HG03432 (cell line): ENCODE results near the gene CTBP1.
A peak's percentile ranks its signal among the peaks of the same experiment; 100 is the strongest.
"Not testable (repeated sequence)": the region's sequence is repeated elsewhere in the genome, so short reads cannot be mapped to it uniquely, and the experiment has no call there.

Source experiments
- ATAC-seq: cut with Tn5 transposase; IDR thresholded peaks from one replicate; pipeline ENCODE4 v1.9.1; 2021; ENCODE audit warnings: mild to moderate bottlenecking, moderate library complexity; ENCODE audit not compliant: unreplicated experiment

The CTBP1 gene

DNA sequence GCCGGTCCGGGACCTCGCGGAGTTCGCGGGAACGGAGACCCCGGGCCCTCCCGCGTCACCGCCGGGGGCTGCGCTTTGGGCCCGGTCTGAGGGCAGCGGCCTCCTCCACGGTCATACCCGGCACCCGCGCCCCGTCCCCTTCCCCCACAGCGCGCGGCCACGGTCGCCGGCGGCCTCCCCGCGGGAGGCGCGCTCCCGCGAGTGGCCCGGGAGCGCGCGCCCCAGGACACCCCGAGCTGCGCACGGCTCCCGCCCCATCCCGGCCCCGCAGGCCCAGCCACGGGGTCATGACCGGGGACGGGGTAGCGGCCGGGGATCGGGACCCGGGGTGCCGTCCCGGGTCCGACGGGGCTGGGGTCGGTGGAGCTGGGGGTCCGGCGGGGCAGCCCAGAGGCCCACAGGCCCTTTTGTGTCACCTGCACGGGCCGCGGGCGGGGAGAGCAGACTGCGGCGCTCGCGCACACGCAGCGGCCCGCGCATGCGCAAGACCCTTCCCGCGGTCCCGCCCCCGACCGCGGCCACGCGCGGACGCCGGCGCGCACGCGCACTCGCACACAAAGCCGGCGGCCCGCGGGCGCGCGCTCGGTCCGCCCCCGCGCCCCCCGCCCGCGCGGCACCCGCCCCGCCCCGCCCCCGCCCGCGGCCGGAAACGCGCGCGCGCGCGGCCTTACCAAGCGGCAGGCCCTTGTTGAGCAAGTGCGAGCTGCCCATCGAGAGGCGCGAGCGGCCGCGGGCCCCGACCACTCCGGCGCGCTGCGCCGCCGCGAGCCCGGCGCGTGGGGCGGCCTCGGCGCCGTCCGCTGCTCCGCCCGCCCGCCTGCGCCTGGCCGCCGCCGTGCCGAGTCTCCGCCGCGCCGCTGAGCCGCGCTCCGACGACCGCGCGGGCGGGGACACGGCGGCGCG, at the start of gene CTBP1:
CTBP1 (minus strand) TSS at position 886 of the 903 bp plus-strand sequence. CDS start 7,799 bp downstream, outside the sequence.
- ATAC-seq: peak; percentile 47

DNA sequence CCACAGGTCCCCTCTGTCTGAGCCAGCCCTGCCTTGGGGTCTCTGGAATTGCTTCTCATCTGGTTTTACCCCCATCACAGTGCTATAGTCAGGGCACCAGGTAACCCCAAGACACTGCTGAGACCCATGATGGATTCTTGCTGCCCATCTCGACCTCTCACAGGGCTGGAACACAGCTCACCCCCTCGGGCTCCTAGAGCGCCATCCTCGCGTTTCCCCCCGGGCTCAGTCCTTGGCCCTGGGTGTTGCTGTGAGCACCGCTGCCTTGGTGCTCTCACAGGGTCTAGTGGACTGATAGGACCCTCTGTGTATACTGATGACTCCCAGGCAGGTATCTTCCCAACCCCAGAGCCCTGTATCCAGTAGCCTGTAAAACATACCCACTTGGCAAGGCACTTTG, 49.5 kb upstream of the CTBP1 start:
- ATAC-seq: no peak

DNA sequence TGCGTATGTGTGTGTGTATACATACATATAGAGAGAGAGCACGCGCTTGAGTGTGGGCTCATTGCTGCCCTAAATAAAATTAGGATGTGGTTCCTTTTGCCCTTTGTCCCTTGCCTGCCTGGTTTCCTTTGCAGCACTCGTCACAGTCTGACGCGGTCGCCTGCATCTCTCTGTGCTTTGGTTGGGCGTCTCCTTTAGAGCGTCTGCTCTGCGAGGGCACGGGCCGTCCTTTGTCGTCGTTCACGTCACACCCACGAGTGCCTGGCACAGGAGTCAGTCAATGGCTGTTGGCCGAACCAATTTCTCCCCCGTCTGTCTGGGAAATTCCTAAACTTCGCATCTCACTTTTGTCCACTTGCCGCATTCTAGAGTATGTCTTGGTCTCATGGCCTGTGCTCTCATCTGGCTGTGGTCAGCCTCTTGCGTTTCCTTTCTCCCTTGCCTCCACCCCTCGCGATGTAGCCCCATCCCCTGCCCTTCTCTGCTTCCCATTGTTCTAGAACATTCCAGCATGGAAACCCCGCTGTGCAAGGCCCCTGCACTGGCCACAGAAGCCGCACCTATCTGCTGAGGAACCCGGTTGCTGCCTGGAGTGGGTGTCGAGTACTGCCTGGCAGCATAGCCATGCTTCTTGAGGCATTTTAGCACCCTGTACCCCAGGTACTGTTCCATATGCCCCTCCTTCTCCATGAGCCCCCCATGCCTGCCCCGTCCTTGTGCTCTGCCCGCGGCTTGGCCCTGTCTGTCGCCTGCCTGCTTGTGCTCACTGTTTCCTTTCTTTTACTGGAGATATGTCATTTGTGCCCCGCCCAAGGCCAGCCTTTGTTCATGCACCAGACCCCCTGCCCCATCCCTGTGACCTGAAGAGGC, 48.8 kb upstream of the CTBP1 start:
- ATAC-seq: no peak

DNA sequence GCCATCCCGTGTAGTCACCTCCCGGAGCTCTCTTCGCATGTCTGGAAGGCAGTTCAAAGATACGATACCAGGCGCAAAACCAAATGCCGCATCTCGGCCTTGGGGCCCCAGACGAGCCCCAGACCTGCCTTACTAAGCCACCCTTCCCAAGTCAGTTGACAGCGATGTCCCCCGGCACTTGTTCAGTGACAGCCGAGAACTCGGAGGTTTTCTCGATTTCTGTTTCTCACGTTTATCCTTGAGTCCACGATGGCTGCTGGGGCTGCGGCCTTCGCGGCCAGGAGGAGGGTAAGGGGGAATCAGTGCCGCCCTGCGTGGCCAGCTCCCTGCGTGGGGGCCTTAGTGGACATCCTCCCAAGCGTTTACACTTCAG, 48.1 kb upstream of the CTBP1 start:
- no peak for ATAC-seq

DNA sequence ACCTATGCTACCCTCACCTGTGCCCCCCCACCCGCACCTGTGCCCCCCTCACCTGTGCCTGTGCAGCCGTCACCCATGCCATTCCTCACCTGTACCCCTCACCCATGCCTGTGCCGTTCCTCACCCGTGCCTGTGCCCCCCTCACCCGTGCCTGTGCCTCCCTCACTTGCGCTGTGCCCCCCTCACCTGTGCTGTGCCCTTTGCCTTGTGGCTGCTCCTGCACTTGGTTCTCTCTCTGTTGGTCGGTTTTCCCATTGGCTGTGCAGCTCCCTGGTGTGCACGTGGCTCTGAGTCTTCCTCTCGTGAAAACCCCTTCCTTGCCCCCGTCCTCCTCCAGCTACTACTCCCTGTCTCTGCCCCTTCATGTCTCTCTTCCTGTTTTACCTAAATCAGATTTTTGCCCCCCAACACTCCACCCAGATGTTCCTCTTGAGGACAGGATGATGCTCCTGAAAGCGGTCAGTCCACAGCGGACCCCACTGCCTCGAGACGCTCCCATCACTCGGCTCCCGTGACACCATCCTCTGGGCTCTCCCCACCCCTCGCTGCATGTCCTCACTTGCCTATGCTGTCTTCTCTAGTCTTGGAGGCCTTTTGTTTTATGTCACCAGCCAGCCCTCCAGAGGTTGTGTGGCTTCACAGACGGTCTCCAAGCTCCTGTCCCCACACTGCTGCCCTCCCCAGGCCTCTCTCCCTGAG, 47.5 kb upstream of the CTBP1 start:
- ATAC-seq: no peak

DNA sequence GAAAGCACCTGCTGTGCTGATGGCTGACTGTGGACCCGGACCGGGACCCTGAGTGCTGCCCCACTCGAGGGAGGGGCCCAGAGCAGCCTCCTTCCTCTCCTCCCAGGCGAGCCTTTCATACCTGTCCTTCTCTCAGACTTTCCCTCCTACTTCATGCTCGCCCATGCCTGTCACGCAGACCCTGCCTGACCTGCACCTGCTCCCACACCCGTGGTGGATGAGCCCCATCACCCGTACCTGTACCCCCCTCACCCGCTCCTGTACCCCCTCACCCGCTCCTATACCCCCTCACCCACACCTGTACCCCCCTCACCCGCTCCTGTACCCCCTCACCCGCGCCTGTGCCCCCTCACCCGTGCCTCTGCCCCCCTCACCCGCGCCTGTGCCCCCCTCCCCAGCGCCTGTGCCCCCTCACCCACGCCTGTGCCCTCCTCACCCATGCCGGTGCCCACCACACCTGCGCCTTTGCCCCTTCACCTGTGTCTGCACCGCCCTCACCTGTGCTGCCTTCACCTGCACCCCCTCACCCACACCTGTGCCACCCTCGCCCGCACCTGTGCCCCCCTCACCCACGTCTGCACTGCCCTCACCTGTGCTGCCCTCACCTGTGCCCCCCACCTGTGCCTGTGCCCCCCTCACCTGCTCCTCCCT, 46.6 kb upstream of the CTBP1 start:
- no peak for ATAC-seq

DNA sequence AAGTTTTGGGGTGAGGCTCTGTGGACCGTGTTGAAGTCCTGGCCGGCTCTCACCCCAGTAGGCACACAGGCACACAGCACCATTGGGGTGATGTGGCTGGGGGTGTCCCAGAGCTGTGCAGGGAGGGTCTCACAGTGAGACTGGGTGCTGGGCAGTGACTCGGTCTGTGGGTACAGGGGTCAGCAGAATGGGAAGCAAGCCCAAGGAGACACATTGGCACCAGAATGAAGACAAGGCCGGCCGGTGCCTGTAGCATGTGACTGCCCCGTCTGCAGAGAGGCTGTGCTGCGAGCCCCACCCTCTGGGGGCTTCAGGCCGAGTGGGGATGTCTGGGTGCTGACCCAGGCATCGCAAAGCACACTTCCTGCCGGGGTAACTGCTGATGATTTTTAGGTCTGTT, 46.0 kb upstream of the CTBP1 start:
- ATAC-seq: no peak

DNA sequence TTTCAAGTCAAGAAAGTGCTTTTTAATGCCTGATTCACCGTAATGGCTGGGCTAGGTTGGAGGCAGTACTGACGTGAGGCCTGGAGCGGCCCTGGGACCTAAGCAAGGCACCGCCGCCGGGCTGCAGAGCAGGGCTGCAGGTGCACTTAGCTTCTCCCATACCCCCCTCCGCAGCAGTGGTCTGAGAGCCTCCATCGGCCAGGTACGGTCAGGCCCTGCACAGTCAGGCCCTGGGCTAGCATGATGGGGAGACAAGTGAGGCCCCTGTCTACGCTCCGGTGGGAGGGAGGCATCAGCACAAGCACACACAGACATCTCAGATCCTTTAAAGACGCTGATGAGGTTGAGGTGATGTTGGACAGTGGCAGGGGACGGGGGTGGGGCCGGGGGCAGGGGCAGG, 45.5 kb upstream of the CTBP1 start:
- ATAC-seq: no peak

DNA sequence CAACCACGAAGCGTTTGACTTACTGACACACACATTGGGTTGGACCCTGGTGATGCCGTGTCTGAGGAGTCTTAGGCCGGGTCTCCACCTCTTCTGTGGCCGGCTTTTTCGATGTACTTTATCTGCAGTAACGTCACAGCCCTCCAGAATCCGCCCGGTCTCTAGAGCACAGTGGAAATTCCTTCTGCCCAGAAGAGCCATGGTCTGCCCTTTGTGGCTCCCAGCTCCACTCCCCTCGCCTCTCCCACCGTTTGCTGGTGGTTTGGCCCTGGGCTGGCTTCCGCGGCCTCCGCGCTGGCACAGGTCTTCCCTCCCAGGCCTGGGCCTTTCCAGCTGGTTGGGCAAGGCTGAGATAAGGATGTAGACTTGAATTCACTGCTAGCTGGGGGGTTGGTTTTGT, 45.1 kb upstream of the CTBP1 start:
- ATAC-seq: no peak

DNA sequence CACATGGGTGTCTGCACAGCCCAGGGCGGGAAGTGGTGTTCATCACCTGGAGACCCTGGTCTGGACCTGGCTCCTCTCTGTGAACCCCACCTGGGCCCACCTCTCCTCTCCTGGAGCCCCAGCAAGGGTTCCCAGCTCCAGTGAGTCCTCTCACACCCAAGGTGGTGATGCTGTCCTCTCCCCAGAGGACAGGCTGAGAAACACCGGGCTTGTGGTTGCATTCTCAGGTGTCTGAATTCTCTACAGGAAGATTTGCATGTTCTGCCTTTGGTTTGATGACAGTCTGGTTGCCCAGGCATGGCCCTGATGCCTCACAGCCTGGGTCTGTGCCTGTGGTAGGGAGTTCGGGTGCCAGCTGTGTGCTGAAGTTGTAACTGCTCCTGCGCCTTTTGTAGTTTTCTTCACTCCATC, 44.6 kb upstream of the CTBP1 start:
- no peak for ATAC-seq

DNA sequence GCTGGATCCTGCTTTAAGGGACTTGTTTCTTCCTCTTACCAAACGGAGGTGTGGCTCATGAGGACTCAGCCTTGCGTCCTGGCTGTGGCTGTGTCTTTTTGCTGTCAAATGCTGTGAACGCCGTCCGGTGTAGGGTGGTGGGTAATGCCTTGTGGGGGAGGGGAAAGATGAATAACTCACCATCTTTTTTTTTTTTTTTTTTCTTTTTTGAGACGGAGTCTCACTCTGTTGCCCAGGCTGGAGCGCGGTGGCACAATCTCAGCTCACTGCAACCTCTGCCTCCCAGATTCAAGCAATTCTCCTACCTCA, 43.7 kb upstream of the CTBP1 start:
- ATAC-seq: not testable (repeated sequence)

DNA sequence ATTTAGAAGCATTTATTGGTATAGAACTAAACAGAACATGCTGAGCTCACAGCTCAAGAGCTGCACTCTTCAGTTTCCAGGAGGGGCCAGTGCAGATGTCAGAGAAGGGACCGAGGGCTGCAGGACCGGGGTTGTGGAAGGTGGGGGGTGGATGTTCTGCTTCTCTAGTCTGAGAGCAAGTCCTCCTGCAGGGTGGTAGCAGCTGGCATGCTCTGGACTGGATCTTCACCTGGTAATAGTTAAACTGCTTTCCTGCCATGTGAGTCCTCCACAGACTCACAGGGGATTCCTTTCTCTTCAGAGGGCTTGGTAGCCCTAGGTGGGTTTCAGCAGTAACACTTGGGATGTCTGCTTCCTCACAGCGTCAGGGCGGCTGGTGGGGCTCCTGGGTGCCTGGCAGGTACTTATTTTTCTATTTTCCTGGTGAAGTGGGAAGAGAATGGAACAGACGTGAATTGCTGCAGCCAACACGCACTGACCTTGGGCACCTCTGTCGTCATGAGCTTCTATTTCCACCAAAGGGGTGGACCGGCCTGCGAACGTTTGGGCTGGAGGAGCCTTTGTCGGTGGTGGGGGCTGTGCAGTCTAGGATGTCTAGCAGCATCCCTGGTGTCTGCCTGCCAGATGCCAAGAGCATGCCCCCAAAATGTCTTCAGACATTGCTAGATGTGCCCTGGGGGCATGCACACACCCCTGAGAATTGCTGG, 43.2 kb upstream of the CTBP1 start:
- ATAC-seq: no peak

DNA sequence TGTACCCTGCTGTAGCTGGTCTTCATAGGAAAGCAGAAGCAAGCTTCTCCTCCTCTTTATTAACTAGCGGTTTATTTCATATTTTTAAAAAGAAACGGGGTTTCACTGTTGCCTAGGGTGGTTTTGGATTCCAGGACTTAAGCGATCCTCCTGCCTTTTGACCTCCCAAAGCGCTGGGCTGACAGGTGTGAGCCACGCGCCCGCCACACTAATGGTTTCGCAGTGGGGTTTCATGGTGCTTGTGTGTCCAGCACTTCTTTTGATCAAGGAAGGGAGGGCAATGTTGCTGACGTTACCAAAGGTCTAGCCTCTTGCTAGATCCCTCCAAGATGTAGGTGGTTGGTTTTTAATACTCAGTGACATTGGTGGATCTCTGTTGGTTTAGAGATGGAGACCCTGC, 42.2 kb upstream of the CTBP1 start:
- ATAC-seq: no peak

DNA sequence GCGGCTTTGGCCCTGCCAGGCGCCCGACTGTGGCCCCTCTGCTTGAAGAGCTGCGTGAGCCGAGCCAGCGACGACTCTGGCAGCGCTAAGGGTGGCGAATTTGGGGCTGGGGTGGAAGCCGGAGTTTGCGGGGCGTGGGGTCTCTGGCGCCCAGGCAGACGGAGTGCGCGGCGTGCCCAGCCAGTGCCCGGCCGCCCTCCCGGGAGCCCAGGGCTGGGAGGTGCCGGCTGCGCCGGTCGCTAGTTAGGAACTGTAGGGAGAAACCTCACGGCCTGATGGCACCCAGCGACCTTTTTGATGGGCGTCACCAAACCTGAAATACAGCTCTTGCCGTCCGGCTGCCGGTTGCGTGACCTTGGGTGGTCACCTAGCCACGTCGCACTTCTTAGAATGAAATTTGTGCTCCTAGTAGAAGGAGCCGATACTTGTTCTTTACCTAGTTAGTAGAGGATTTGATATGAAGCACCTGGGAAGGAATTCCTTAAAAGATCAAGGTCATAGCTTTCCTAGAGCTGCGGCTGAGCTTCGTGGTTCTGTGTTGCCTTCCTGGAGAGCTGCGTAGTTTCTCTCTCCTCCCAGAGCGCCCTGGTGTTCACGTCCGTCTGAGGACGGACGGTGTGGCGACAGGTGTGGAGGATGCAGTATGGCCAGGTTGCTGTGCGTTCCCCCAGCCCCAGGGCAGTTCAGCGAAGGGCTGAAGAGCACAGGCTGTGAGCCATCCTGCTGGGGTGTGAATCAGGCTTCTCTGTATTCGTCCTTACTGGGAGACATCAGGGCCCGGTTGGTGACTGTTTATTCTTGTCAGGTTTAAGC, 41.4 kb upstream of the CTBP1 start:
- peak; percentile 6 for ATAC-seq

DNA sequence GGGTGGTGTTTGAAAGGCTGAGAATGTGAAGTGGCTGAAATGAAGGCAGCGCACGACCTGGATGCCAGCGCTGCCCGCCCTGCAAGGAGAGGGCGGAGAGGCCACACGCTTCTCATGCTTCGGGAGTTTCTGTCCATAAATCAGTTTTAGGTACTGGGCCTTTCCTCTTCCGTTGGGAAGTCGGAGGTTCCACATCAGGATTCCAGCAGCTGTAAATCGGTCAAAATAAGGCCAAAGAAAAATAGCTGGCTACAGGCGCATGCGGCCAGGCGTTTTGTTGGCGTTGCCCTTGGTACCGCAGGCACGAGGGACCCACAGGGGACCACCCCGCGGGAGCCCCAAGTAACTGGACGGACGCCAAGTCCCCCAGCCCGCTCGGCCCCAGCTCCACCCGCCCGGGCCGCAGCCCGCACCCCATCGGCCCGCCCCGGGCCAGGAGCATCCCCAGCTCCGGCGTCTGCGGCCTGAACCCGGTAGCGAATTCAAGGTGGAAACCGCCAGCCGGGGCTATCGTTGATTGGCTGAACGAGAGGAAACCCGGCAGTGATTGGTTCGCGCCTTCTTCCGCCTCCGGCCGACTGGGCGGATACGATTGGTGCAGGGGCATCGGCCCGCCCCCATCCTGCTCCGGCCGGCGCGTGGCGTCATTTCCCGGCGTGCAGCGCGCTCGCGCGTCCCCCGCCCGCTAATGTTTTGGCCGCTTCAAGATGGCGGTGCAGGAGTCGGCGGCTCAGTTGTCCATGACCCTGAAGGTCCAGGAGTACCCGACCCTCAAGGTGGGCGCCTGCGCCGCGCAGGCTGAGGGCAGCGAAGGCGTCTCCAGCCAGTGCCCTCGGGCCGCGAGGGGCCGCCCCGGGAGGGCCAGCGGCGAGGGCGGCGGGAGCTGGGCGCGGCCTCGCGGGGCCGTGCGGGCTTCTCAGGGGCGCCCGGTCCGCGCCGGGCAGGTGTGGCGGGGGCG, 40.6 kb upstream of the CTBP1 start, which contains the start of gene MAEA:
MAEA (plus strand) TSS at position 685 of the 958 bp plus-strand sequence; CDS start at position 708, 23 bp downstream.
- ATAC-seq: peak; percentile 92

DNA sequence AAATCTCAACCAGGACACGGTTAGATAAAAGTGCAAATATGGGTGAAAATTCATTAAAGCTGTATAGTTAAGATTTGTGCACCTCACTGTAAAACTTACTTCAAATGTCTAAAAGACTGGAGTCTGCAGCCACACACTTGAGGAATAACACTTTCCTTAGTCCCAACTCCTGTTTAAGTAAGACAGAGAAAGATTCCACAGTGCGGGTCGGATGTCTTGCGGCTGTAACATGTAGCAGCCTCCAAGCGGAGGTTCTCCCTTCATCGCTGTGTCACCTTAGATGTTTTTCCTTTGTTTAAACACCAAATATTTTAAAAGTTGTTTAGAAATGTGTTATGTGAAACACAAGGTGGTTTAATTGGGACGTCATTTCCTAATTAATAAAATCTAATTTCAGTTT, 39.9 kb upstream of the CTBP1 start:
- ATAC-seq: no peak

DNA sequence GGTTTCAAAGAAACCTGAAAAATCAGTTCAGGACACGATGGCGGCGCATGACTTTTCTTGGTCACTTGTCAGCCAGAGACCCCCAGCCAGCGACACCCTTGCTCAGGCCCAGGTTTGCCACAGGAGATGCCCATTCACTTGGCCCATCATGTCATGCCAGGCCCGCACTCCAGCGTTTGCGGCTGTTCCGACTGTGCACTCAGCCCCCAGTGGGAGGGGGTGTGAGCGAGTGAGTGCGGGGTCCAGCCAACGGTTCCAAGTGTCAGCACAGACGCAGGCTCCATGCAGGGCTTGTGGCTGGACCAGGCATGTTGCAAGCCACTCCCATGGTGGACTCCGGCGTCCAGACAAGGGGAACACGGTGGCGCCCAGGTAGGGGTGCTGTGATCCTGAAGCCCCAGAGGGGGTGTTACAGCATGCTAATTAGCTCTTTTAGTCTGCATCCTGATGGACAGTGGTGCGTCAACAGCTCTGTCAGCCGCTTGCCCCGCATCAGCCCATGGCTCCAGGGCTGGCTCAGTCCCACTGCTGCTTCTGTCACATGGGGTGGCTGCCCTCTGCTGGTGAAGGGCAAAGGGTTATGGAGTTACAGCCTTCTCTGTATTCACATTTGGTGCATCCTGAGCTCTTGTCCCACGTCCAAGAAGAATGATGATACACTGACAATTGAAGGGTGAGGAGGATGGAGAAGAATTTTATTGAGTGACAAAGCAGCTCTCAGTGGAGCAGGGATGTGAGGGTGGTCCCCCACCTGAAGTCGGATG, 37.0 kb upstream of the CTBP1 start:
- no peak for ATAC-seq
